ENCODE data around the gene MYL9.
A peak's percentile ranks its signal among the peaks of the same experiment; 100 is the strongest.

GRCh38 chr20:36541227-36541767 lies at the start of gene MYL9:
- no peak for TF ChIP-seq POLR2AphosphoS5 (IDR thresholded peaks at IDR 0.05; ENCODE audit: low read depth, low read length)
- peak; percentile 35; the same call in 1 of the 2 replicates for TF ChIP-seq POLR2A (IDR thresholded peaks at IDR 0.05; ENCODE audit: low read depth, low read length)
- no peak for TF ChIP-seq TAF1 (IDR thresholded peaks at IDR 0.05; ENCODE audit: borderline replicate concordance, low read depth, low read length)

Data from GM12892 (cell line).